ENCODE measurements around the gene FXYD1.

- TF ChIP-seq, protein P1, sequence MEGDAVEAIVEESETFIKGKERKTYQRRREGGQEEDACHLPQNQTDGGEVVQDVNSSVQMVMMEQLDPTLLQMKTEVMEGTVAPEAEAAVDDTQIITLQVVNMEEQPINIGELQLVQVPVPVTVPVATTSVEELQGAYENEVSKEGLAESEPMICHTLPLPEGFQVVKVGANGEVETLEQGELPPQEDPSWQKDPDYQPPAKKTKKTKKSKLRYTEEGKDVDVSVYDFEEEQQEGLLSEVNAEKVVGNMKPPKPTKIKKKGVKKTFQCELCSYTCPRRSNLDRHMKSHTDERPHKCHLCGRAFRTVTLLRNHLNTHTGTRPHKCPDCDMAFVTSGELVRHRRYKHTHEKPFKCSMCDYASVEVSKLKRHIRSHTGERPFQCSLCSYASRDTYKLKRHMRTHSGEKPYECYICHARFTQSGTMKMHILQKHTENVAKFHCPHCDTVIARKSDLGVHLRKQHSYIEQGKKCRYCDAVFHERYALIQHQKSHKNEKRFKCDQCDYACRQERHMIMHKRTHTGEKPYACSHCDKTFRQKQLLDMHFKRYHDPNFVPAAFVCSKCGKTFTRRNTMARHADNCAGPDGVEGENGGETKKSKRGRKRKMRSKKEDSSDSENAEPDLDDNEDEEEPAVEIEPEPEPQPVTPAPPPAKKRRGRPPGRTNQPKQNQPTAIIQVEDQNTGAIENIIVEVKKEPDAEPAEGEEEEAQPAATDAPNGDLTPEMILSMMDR (conservative IDR thresholded peaks at IDR 0.05 in 1 of 2, IDR thresholded peaks at IDR 0.05 in 1 of 2; ENCODE audit: extremely low read depth in 1 of 2, insufficient read depth in 1 of 2, low read depth in 1 of 2, low read length in 2 of 2): no peak
- no peak for TF ChIP-seq EZH2 (IDR thresholded peaks at IDR 0.05; ENCODE audit: borderline replicate concordance, low read length)
Measured at GRCh38 chr19:35155981-35156672, 17.5 kb downstream of the FXYD1 start.
